Stimulated activated CD4-positive, alpha-beta T cell treated with anti-CD3 and anti-CD28 coated beads, Interleukin-1b, Interleukin-23, amount 100 ng/mL, for 4 hours (primary cell): ENCODE measurements around the gene PLA2R1.

Experiments
- DNase-seq, 2 donors: peaks; one replicate each; pipeline ENCODE4 v3.0.0-alpha.2; 2020; ENCODE audit warnings: low read depth in 2 of 2

Gene PLA2R1

GRCh38 chr2:159895258-159896065 is 167.0 kb downstream of the PLA2R1 start:
- no peak for DNase-seq

DNA sequence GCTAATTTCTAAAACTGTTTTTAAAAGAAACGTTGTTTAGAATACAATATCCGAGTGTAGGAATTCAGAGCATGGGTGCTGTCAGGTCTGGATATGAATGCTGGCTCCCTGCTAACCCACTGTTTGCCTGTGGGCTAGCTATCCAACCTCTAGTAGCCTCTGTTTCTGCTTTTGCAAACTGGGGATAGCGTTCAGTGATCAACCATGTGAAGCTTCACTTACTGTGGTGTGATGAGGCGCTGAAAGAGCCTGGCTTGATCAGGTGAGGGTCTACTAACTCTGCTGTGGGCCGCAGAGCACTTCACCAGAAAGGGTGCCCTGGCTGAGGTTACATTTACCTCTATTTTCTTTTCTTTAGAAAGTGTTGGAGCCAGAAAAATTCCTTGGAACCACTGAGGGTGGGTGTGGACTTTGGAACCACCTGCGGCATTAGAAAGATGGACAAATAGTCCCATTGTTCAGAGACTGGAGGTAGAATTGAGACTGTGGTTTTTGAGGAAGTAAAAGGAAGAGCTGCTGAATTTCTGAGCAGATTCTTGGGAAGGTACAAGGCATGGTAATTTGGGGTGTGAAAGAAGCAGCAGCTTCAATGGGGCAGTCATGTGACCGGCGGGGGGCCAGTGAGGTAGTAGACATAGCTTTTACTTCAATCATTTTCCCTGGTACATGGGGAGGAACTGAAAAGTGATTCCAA is 168.1 kb downstream of the PLA2R1 start:
- DNase-seq, result no peak

DNA sequence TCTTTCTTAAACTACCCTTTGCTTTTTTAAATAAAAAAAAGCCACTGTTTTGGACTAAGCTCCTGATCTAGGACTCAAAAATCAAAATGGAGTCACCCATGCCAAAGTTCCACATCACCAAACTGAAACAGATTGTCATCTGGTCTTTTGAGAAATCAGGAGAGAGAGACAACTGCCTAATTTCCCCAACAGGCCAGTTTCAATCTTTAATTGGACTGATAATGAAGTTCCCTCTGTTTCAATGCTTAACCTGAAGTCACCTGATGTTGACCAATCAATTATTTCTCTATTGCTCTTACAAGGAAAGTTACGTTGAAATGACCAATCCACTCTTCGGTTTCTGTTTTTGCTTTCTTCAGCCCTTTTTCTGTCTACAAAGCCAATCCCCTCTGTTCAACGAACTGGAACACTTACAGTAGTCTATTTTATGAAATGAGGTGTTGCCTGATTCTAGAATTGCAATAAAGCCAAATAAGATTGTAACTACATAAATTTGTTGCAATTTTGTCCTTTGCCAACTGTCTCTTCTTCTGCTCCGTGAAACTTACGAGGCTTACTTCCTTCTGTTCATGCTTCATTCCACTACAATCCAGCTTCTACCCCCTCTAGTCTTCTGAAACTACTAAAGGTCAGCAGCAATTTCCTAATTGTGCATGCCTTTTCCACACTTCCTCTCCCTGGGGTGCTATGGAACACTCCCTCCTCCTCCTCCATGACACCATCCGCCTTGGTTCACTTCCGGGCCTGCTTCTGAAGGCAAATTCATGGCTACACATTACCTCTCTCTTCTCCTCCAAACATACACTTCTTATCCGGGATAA is 169.2 kb downstream of the PLA2R1 start:
- DNase-seq, result no peak

DNA sequence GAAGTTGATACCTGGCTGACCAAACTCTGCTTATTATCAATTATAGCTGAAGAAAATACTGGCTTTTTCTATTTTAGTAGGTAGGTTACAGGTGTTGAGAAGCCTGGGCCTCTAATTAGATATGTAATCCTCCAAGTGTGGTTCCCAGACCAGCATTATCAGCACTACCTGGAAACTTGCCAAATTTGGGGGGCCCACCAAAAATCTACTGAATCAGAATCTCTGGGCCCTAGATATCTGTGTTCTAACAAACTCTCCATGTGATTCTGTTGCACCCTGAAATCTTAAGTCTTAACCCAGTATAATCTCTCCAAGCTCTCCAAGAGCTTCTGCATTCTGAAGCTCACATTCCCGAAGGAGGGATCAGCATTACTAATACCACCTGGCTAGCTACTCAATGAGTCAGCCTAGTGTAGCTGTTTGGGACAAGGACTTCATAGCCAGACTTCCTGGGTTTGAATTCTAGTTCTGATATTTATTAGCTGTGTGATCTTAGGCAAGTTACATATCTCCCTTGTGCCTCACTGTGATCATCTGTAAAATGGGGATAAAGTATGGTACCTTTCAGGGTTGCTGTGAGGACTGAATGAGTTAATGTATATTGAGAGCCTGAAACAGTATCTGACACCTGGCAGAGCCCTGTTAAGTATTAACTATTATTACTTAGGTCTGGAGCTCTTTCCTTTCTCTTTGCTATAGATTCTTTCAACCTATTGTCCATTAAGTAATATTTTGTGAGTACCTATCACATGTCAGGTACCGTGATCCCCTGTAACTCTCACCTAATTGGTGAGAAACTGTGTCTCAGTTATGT is 170.3 kb downstream of the PLA2R1 start:
- no peak for DNase-seq

- DNase-seq, result no peak
Observed at GRCh38 chr2:159891267-159891588, 171.2 kb downstream of the PLA2R1 start.

DNA sequence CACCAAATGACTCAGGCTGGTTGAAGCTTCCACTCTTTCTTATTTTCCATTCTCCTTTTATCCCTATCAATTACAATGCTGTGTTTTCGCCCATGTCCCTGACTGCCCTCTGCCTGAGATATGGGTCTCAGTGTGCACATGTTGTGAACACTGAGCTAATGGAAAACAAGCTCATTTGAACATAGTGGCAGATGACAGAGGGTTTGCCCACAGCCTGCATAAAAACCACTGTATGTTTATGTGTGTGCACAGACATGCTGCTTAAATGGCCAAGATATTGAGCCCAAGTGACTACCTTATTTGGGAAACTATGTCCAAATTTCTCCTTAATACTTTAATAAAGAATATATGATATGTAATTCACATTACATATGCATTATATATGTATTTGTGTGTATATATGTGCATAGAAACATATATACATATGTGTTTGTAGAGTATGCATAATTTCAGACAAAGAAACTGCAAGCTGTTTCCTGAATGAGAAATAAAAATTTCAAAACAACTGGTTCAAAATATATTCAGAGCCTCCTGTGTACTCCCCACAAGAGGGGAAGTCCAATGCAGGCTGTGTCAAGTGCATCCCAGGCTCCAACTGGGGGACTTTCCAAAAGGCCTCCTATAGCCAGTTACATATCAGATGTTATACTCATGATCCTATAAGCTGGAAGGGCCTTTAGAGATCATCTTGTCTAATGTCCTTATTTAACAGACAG is 171.7 kb downstream of the PLA2R1 start:
- no peak for DNase-seq

DNA sequence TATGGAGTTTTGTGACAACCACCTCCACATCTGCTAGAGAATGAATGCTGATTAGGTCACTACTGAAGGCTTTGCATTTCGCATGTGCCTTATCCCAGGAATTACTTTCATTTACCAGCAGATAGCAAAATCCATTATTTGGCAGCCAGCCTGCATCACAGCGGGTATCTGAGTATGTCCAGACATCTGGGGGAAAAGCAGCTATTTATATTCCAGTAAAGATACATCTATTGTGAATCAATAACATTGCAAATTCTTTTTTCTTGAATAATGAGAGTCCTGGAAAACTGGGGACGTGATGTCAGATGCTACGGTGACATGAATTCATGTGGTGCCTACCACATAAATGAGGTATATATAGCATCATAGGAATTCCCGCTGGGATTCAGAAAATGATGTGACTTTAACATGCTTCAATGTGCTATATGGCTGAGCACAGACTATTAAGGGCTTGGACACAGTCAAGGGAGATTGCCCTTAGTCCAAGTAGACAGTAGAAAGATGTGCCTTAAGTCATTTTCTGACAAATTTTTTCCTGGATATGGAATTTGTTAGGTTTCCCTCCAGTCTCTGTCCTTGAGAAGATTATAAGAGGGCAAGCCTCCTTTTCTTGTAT is 180.2 kb downstream of the PLA2R1 start:
- no peak for DNase-seq
